Esophagus muscularis mucosa (tissue), 4 donors: ENCODE measurements around the gene DCST2. TPM values are rescaled to one million over a fixed set of nuclear protein-coding genes. Genes with fewer than 3 reads are reported as not detected.

ENCODE experiments used
- DNase-seq: peaks from one replicate; pipeline ENCODE4 v3.0.0-alpha.2; 2017; ENCODE audit errors: extremely low spot score
- H3K27ac ChIP-seq, 4 donors: fragments of 200-600 bp; sonication (generic); replicated peaks in 1 of 4; 1 replicate in 3 of 4; 2 replicates in 1 of 4; pipeline ENCODE4 v1.5.1; 2016 to 2019; ENCODE audit warnings: mild to moderate bottlenecking in 1 of 4
- H3K27me3 ChIP-seq, 4 donors: fragments of 200-600 bp; sonication (generic); one replicate each; pipeline versions ENCODE4 v1.5.1 to v1.6.0; 2016 to 2019
- H3K36me3 ChIP-seq, 4 donors: fragments of 200-600 bp; sonication (generic); one replicate each; pipeline ENCODE4 v1.5.1; 2016 to 2019
- H3K4me1 ChIP-seq, 4 donors: fragments of 200-600 bp; sonication (generic); one replicate each; pipeline ENCODE4 v1.5.1; 2016 to 2019
- H3K4me3 ChIP-seq, 4 donors: fragments of 200-600 bp; sonication (generic); 1 replicate in 2 of 4; 2 replicates in 2 of 4; pipeline ENCODE4 v1.5.1; 2016 to 2019; ENCODE audit warnings: mild to moderate bottlenecking in 4 of 4, moderate library complexity in 1 of 4
- H3K9me3 ChIP-seq, 4 donors: fragments of 200-600 bp; sonication (generic); 1 replicate in 3 of 4; 2 replicates in 1 of 4; pipeline ENCODE4 v1.5.1; 2016 to 2019
- EP300 ChIP-seq: sonication (generic); formaldehyde crosslinking; IDR thresholded peaks from one replicate; pipeline ENCODE4 v1.6.1; 2017; ENCODE audit warnings: antibody characterized with exemption
- POLR2A ChIP-seq: fragments of 450-650 bp; IDR thresholded peaks from one replicate; pipeline ENCODE4 v1.6.1; 2017; ENCODE audit warnings: antibody characterized with exemption, moderate library complexity, mild to moderate bottlenecking, low read depth
- POLR2AphosphoS5 ChIP-seq, 2 donors: sonication (generic); formaldehyde crosslinking; IDR thresholded peaks; one replicate each; pipeline ENCODE4 v1.6.1; 2017; ENCODE audit warnings: antibody characterized with exemption in 2 of 2
- WGBS: methylation state at CpG from one replicate; pipeline ENCODE4 v1.1.5; 2018; 5-methylcytosine and 5-hydroxymethylcytosine counted together
- intact Hi-C: fragments of 100-400 bp; cut with DNase I; formaldehyde crosslinking; loops from one replicate; pipeline ENCODE4 v1.15.1; 2023
- total RNA-seq, 4 donors: library from RNA; depleted of rRNA; stranded (reverse); fragments of >200 nt; gene quantifications; one replicate each; pipeline versions ENCODE4 v1.1.0 to v1.2.1, GENCODE V29; 2016
- TF ChIP-seq, protein P1 (sequence below), 3 experiments: fragments of 200-600 bp in 2 of 3; fragments of 450-650 bp in 1 of 3; sonication (generic) in 2 of 3; IDR thresholded peaks; one replicate each; pipeline ENCODE4 v1.5.1; 2017 to 2019; ENCODE audit warnings: antibody characterized with exemption in 3 of 3, mild to moderate bottlenecking in 2 of 3, moderate library complexity in 1 of 3

DCST2 gene
- total RNA-seq, 4 donors from 2014 or later = 0.11 to 0.19 TPM; not detected in 2

DNA sequence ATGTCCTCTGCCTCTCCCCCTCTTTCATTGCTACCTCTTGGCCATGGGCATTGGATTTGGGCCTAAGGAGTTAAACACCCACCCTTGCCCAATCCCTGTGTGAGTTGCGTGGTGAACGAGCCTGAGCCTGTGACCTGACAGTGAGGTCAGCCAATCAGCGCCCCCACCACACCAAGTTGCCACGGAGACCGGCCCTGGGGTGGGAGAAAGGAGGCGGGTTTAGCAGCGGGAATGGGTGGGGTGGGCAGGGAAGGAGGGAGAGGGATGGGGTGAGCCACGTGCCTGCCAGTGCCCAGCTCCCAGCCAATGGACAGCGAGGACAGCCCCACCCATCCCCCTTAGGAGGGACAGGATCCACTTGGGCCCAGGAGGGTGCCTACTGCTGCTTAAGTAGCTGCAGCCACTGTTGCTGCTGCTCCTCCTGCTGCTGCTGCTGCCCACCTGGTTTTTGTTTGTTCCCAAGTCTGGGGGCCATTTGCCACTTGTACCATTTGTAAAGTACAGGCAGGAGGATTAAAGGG, 21.5 kb downstream of the DCST2 start:
- 23% methylated on average over 7 of the region's 9 CpGs for WGBS
- peaks cover 9 to 39% (median 32%) of the 10 kb centered on the region in 4 donors for H3K36me3 ChIP-seq
- no peaks in the 10 kb centered on the region for H3K27me3 ChIP-seq
- no peak for TF ChIP-seq POLR2A
- TF ChIP-seq POLR2AphosphoS5 (IDR thresholded peaks at IDR 0.05) = peak; percentile 6 to 13
- no peaks in the 10 kb centered on the region for H3K9me3 ChIP-seq
- DNase-seq = peak; percentile 96
- H3K4me3 ChIP-seq = no peak overlapping the region
- peak overlapping the region; percentile 56 to 74 (median 62) for H3K27ac ChIP-seq
- intact Hi-C loops = no loop called here
- H3K4me1 ChIP-seq = peaks cover 50 to 85% (median 70%) of the 10 kb centered on the region in 4 donors

DNA sequence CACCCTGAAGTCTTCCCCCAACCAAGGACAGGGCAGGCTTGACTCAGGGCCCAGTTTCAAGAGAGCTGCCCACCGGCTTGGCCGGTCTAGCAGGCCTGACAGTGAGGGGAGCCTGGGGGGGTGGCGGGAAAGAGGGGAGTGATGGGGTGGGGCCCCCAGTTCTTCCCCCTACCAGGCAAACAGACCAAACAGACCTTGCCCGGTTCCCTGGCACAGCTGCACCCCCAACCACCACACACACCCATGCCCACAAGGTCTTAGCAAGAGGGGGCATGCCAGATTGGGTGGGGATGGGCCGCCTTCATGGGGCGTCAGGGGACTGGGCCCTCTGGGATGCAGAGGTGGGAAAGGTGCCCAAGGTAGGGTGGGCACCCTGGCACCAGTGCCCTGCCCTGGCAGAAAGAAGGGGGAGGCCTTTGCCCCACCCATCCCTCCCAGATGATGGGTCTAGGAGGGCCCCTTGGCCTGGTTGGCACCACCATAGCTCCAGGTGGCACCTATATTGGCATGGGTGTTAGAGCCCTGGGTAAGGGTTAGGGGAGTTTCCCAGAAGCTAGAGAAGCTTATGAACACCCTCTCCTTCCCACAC, 22.1 kb downstream of the DCST2 start:
- H3K27ac ChIP-seq = peak overlapping the region; percentile 56 to 74 (median 62)
- DNase-seq = no peak

DNA sequence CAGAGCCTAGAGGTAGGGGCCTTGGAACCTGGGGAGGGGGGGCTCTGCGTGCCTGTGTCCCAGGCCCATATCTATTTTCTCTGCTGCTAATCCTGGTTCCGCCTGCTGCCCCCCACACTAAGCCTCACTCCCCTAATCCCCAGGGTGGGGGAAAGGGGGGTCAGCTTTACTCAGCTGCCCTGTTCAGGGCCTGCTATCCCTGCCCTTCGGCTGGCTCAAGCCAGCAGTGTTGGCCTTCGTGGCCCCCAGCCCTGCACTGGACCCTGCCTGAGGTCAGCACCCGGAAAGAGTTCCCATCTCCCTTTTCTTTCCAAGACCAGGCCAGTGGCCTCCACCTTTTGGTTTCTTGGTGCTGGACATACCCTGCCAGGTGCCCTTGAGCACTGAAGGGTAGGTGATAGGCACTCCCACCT, 22.6 kb downstream of the DCST2 start:
- H3K4me1 ChIP-seq = peaks cover 55 to 86% (median 72%) of the 10 kb centered on the region in 4 donors
- DNase-seq = no peak
- no peaks in the 10 kb centered on the region for H3K9me3 ChIP-seq
- peaks cover 9 to 34% (median 28%) of the 10 kb centered on the region in 4 donors for H3K36me3 ChIP-seq
- H3K4me3 ChIP-seq = no peak overlapping the region
- 83% methylated on average over 4 of the region's 5 CpGs for WGBS
- H3K27ac ChIP-seq = peak overlapping the region; percentile 56 to 74 (median 62)
- H3K27me3 ChIP-seq = no peaks in the 10 kb centered on the region
- intact Hi-C loops = no loop called here
- TF ChIP-seq EP300 (no peak), POLR2AphosphoS5 (IDR thresholded peaks at IDR 0.05) (no peak), POLR2A (no peak)
- TF ChIP-seq, protein P1, sequence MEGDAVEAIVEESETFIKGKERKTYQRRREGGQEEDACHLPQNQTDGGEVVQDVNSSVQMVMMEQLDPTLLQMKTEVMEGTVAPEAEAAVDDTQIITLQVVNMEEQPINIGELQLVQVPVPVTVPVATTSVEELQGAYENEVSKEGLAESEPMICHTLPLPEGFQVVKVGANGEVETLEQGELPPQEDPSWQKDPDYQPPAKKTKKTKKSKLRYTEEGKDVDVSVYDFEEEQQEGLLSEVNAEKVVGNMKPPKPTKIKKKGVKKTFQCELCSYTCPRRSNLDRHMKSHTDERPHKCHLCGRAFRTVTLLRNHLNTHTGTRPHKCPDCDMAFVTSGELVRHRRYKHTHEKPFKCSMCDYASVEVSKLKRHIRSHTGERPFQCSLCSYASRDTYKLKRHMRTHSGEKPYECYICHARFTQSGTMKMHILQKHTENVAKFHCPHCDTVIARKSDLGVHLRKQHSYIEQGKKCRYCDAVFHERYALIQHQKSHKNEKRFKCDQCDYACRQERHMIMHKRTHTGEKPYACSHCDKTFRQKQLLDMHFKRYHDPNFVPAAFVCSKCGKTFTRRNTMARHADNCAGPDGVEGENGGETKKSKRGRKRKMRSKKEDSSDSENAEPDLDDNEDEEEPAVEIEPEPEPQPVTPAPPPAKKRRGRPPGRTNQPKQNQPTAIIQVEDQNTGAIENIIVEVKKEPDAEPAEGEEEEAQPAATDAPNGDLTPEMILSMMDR (IDR thresholded peaks at IDR 0.05) = no peak

More for the DNA sequence above, 22.1 kb downstream of the DCST2 start:
- TF ChIP-seq POLR2A (no peak), POLR2AphosphoS5 (IDR thresholded peaks at IDR 0.05) (no peak), EP300 (no peak)
- TF ChIP-seq, protein P1 (IDR thresholded peaks at IDR 0.05) = no peak
- WGBS = 66% methylated on average over 3 of the region's 6 CpGs
- H3K4me1 ChIP-seq = peaks cover 50 to 85% (median 70%) of the 10 kb centered on the region in 4 donors
- H3K27me3 ChIP-seq = no peaks in the 10 kb centered on the region
- no peak overlapping the region for H3K4me3 ChIP-seq
- peaks cover 9 to 39% (median 31%) of the 10 kb centered on the region in 4 donors for H3K36me3 ChIP-seq
- H3K9me3 ChIP-seq = no peaks in the 10 kb centered on the region
- intact Hi-C loops = no loop called here

DNA sequence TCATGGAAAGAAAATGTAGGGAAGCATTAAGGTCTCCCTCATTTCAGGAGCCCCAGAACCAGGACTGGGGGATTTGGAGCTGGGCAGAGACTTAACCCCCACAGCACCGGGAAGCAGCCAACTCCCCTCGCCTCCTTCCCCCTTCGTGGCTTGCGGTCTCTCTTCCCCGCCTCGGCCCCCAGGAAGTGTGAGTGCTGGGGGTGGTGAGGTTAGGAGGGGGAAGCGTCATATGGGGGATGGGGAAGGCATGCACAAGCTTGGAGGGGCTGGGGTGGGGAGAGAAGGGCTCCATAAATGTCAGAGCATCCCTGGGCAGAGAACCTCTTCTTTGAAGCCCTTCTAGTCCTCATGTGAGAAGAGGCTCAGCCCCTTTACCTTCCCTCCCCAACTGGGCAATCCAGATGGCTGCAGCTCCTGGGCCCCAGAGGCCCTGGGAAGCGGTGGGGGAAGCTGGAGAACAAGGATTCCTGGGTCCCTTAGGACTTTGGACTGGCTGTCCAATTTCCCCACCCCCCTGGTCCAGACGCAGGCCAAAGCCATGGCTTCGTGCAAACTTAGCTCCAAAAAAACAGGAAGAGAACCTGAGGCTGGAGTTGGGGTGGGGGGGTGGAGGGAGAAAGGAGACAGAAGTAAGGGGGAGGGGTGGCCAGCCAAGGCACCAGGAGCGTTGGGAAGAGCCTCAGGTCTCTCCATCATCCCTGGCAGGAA, 23.2 kb downstream of the DCST2 start:
- WGBS = 49% methylated on average over 11 of the region's 11 CpGs
- TF ChIP-seq POLR2A = no peak
- TF ChIP-seq POLR2AphosphoS5 (IDR thresholded peaks at IDR 0.05) = no peak
- TF ChIP-seq, protein P1 (IDR thresholded peaks at IDR 0.05) = no peak
- TF ChIP-seq EP300 = no peak
- H3K27me3 ChIP-seq = no peaks in the 10 kb centered on the region
- intact Hi-C loops = no loop called here
- peak overlapping the region in 1 of 4 donors; percentile 32 for H3K4me3 ChIP-seq
- H3K4me1 ChIP-seq = peaks cover 61 to 92% (median 79%) of the 10 kb centered on the region in 4 donors
- no peaks in the 10 kb centered on the region for H3K9me3 ChIP-seq
- DNase-seq = no peak
- peaks cover 9 to 29% (median 22%) of the 10 kb centered on the region in 4 donors for H3K36me3 ChIP-seq
- peak overlapping the region; percentile 56 to 74 (median 62) for H3K27ac ChIP-seq

DNA sequence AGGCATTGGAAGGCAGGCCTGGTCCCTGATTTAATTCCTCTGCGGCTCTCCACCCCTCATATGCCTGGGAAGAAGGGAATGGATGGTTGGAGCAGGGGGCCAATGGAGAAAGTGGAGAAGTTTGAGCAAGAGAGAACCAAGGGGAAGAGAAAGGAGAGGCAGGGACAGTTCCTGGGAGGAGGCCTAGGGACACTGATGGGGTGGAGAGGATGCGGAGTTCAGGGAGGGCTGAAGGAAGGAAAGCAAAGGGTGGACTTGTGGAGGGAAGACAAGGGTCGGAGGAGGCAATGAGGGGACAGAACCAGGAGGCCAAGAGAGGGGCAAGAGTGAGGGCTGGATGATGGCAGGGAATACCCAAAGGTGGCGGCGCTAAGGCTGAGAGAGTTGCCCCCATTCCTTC, 23.8 kb downstream of the DCST2 start:
- Histone ChIP-seq H3K27me3 (no peaks in the 10 kb centered on the region), H3K9me3 (no peaks in the 10 kb centered on the region), H3K36me3 (peaks cover 4 to 22% (median 16%) of the 10 kb centered on the region in 4 donors), H3K4me1 (peaks cover 68 to 98% (median 85%) of the 10 kb centered on the region in 4 donors), H3K4me3 (peak overlapping the region in 2 of 4 donors; percentile 18 to 32), H3K27ac (peak overlapping the region in 3 of 4 donors; percentile 65 to 74 (median 68))
- no peak for DNase-seq
- WGBS = 86% methylated on average over 5 of the region's 5 CpGs
- TF ChIP-seq POLR2AphosphoS5 (IDR thresholded peaks at IDR 0.05) (no peak), POLR2A (no peak)
- TF ChIP-seq, protein P1 (IDR thresholded peaks at IDR 0.05) = no peak
- intact Hi-C loops = no loop called here
